ENCODE data around the gene EBLN2.

GRCh38 chr3:73094129-73094528, 32.7 kb downstream of the EBLN2 start:
- no peak for TF ChIP-seq EP300 (IDR thresholded peaks at IDR 0.05)
- TF ChIP-seq CTCF (IDR thresholded peaks at IDR 0.05), result no peak

Measured in ovary (tissue), 3 donors.